ENCODE data around the gene AIP. TPM values are rescaled to one million over a fixed set of nuclear protein-coding genes. Genes with fewer than 3 reads are reported as not detected.

The AIP gene
- total and polyA plus RNA-seq, 9 of the 15 experiments (the other 6 are each of a cell fraction or from before 2014, with no cell fraction given): 5.2 to 92.5 (median 52.7) TPM

DNA sequence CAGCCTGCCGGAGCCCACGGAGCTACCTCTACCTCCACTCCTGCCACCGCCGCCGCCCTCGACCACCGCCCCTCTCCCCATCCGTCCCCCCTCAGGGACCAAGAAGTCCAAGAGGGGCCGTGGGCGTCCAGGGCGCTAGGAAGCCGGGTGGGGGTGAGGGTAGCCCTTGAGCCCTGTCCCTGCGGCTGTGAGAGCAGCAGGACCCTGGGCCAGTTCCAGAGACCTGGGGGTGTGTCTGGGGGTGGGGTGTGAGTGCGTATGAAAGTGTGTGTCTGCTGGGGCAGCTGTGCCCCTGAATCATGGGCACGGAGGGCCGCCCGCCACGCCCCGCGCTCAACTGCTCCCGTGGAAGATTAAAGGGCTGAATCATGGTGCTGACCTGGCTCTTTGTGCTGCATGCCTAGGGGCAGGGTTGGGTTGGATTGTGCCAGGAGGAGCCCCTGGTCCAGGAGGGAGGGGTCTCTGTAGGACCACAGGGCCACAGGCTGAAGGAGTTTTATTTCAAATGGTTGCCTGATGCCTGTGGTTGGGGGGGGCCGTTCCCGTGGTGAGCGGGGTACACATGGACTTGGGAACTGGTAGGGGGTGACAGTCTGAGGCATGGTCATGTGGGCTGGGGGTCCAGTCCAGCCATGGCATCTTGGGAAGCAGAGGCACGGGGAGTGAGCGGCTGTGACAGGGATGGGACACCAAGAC is 47.6 kb upstream of the AIP start:
- no peaks in the 10 kb centered on the region for H4K20me1 ChIP-seq (replicated peaks; ENCODE audit: control insufficient read depth, insufficient read depth, low read length)
- FAIRE-seq: no peak
- peaks cover 6% of the 10 kb centered on the region; the same call in 1 of the 3 replicates for H3K79me2 ChIP-seq (ENCODE audit: control insufficient read depth, insufficient read depth, low read length)
- no TSS peak for BruUV-seq (replicated peaks)
- H3K9me1 ChIP-seq (ENCODE audit: control insufficient read depth, insufficient read depth, low read length): peaks cover 4% of the 10 kb centered on the region
- H3K4me1 ChIP-seq (replicated peaks in 1 of 2; ENCODE audit: control insufficient read depth in 2 of 2, insufficient read depth in 2 of 2, low read length in 2 of 2): peaks cover 16 to 73% of the 10 kb centered on the region in 2 experiments
- TF ChIP-seq, protein P1, sequence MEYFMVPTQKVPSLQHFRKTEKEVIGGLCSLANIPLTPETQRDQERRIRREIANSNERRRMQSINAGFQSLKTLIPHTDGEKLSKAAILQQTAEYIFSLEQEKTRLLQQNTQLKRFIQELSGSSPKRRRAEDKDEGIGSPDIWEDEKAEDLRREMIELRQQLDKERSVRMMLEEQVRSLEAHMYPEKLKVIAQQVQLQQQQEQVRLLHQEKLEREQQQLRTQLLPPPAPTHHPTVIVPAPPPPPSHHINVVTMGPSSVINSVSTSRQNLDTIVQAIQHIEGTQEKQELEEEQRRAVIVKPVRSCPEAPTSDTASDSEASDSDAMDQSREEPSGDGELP (CRISPR knock-in tag; IDR thresholded peaks at IDR 0.05; ENCODE audit: borderline replicate concordance): 0 out of 2 replicates have a peak, but pooled peaks have one; percentile 28
- 0 out of 2 replicates have a peak, but pooled peaks have one; percentile 6 for TF ChIP-seq POLR2G (IDR thresholded peaks at IDR 0.05; ENCODE audit: low read depth, low read length)
- 0 out of 2 replicates have a peak, but pooled peaks have one; percentile 11 for TF ChIP-seq POLR2A (conservative IDR thresholded peaks at IDR 0.05)
- 0 out of 2 replicates have a peak, but pooled peaks have one; percentile 24 for TF ChIP-seq NR3C1 (CRISPR knock-in tag; IDR thresholded peaks at IDR 0.05)
- no peak for TF ChIP-seq PCBP1 (IDR thresholded peaks at IDR 0.05; ENCODE audit: low read depth, low read length, poor library complexity, severe bottlenecking)
- peak; percentile 21 for TF ChIP-seq RBFOX2 (IDR thresholded peaks at IDR 0.05; ENCODE audit: low read depth, low read length)
- WGBS (ENCODE audit: insufficient coverage, low coverage, missing lambda C conversion rate): 95% methylated on average over 15 of the region's 26 CpGs
- peak overlapping the region in 1 of 2 experiments; percentile 87; a peak in 2 of 4 replicates for H3K9ac ChIP-seq (ENCODE audit: insufficient read depth in 1 of 2, low read depth in 2 of 2, low read length in 2 of 2)
- no peaks in the 10 kb centered on the region for H3K27me3 ChIP-seq (ENCODE audit: control insufficient read depth in 2 of 2, insufficient read depth in 2 of 2, low read length in 2 of 2)
- ChIA-PET POLR2A (interaction anchor here (1.1 kb wide), 1 partner anchor 15 kb away, joined by 3 read pairs; no protein-coding TSS in a partner anchor), CTCF (ENCODE audit: low intra/inter-chr PET ratio) (no interaction called here)
- intact Hi-C loops (cut with micrococcal nuclease): no loop called here
- no peak overlapping the region for H2AFZ ChIP-seq (ENCODE audit: low read depth, low read length)
- DNase-seq (ENCODE audit: extremely low read depth in 1 of 4, low spot score in 3 of 4): no peak
- H3K4me3 ChIP-seq: no peak overlapping the region
- H3K36me3 ChIP-seq (ENCODE audit: control insufficient read depth, insufficient read depth, low read length): peaks cover 88% of the 10 kb centered on the region; the same call in 2 of the 3 replicates
- no peaks in the 10 kb centered on the region for H3K9me3 ChIP-seq (replicated peaks; ENCODE audit: control insufficient read depth, insufficient read depth, low read depth, low read length)
- in situ Hi-C loops (cut with MboI): no loop called here
- H3K4me2 ChIP-seq (ENCODE audit: insufficient read depth, low read length): no peak overlapping the region
- peak overlapping the region; percentile 86 for H3K27ac ChIP-seq (ENCODE audit: extremely low read depth, low read depth, low read length)
- ATAC-seq: no peak

Data from K562 (cell line).